Caco-2 (cell line): ENCODE results near the gene MRPS24. TPM values are rescaled to one million over a fixed set of nuclear protein-coding genes. Genes with fewer than 3 reads are reported as not detected.
"Not testable (repeated sequence)": the region's sequence is repeated elsewhere in the genome, so short reads cannot be mapped to it uniquely, and the experiment has no call there.

ENCODE experiments used
- BruUV-seq: library from RNA; stranded (reverse); fragments of 400-500 nt; replicated peaks from 2 replicates; lab custom pipeline; 2021; lab: Mats Ljungman, UMichigan
- CTCF ChIA-PET: fragments of 300-600 bp; sonication (Branson Sonifier 250); formaldehyde crosslinking; loops from one replicate; lab custom pipeline; 2022; ENCODE audit warnings: antibody characterized with exemption; lab: Charles Lee
- POLR2A ChIA-PET: fragments of 300-600 bp; sonication (Branson Sonifier 250); formaldehyde crosslinking; loops from one replicate; lab custom pipeline; 2022; ENCODE audit warnings: antibody characterized with exemption; lab: Charles Lee
- DNase-seq, 2 experiments: peaks; one replicate each; pipeline versions ENCODE4 v3.0.0 to v3.0.0-alpha.2; 2020 to 2022
- H3K27me3 ChIP-seq: replicated peaks from 2 replicates; pipeline ENCODE4 v1.6.0; 2011; ENCODE audit warnings: low read length; ENCODE audit not compliant: control insufficient read depth, insufficient read depth
- H3K36me3 ChIP-seq: 2 replicates; pipeline ENCODE4 v1.5.1; 2011; ENCODE audit warnings: low read length; ENCODE audit not compliant: control insufficient read depth, insufficient read depth
- H3K4me1 ChIP-seq: fragments of 250-450 bp; sonication (Bioruptor Pico); 2 replicates; pipeline ENCODE4 v1.5.1; 2020; ENCODE audit warnings: mild to moderate bottlenecking
- H3K4me3 ChIP-seq: 2 replicates; pipeline ENCODE4 v1.5.1; 2011; ENCODE audit warnings: low read depth, mild to moderate bottlenecking, control low read depth, low read length
- H3K9me3 ChIP-seq: fragments of 250-450 bp; sonication (Bioruptor Pico); 2 replicates; pipeline ENCODE4 v1.5.1; 2020; ENCODE audit warnings: mild to moderate bottlenecking, moderate library complexity
- H3K27ac Mint-ChIP-seq: one replicate; pipeline ENCODE4 v1.8.0; 2022; ENCODE audit warnings: mixed read lengths; ENCODE audit not compliant: unreplicated experiment
- H3K27me3 Mint-ChIP-seq: one replicate; pipeline ENCODE4 v1.8.0; 2022; ENCODE audit warnings: mixed read lengths; ENCODE audit not compliant: insufficient read depth, unreplicated experiment
- H3K36me3 Mint-ChIP-seq: one replicate; pipeline ENCODE4 v1.8.0; 2022; ENCODE audit warnings: mild to moderate bottlenecking, mixed read lengths; ENCODE audit not compliant: insufficient read depth, unreplicated experiment
- H3K4me1 Mint-ChIP-seq: one replicate; pipeline ENCODE4 v1.8.0; 2022; ENCODE audit warnings: low read depth, mixed read lengths; ENCODE audit not compliant: unreplicated experiment
- H3K4me3 Mint-ChIP-seq: one replicate; pipeline ENCODE4 v1.8.0; 2022; ENCODE audit warnings: mild to moderate bottlenecking, moderate library complexity, mixed read lengths; ENCODE audit not compliant: unreplicated experiment
- H3K9me3 Mint-ChIP-seq: one replicate; pipeline ENCODE4 v1.8.0; 2022; ENCODE audit warnings: mixed read lengths; ENCODE audit not compliant: unreplicated experiment
- CTCF ChIP-seq, 2 experiments: fragments of 200-600 bp in 1 of 2; IDR thresholded peaks; 1 replicate in 1 of 2; 2 replicates in 1 of 2; pipeline versions ENCODE4 v1.5.1 to v1.8.0; 2011 to 2022; ENCODE audit warnings: antibody characterized with exemption in 1 of 2, control low read depth in 1 of 2, inconsistent platforms in 1 of 2, low read depth in 1 of 2, low read length in 1 of 2, mild to moderate bottlenecking in 1 of 2, moderate library complexity in 1 of 2; ENCODE audit not compliant: insufficient read depth in 1 of 2, severe bottlenecking in 1 of 2, unreplicated experiment in 1 of 2
- intact Hi-C: fragments of 100-400 bp; cut with micrococcal nuclease; formaldehyde crosslinking; loops from one replicate; pipeline ENCODE4 v1.10.0; 2022; ENCODE audit not compliant: unreplicated experiment
- total RNA-seq: library from RNA; stranded (reverse); gene quantifications from 2 replicates; pipeline ENCODE4 v1.2.3, GENCODE V29; 2022

The MRPS24 gene
- total RNA-seq, 1 experiment from 2014 or later, result 150 TPM

GRCh38 chr7:43823941-43824340 is 45.4 kb downstream of the MRPS24 start:
- intact Hi-C loops, result no loop called here
- Histone ChIP-seq H3K4me3 (no peak overlapping the region), H3K9me3 (no peaks in the 10 kb centered on the region), H3K27me3 (no peaks in the 10 kb centered on the region), H3K4me1 (peaks cover 8% of the 10 kb centered on the region), H3K36me3 (no peaks in the 10 kb centered on the region)
- Mint-ChIP-seq H3K27ac (no peak overlapping the region), H3K36me3 (no peaks in the 10 kb centered on the region), H3K9me3 (no peaks in the 10 kb centered on the region), H3K4me3 (no peak overlapping the region), H3K27me3 (no peaks in the 10 kb centered on the region), H3K4me1 (peaks cover 12% of the 10 kb centered on the region)
- no peak for DNase-seq
- no peak for TF ChIP-seq CTCF (IDR thresholded peaks at IDR 0.05; ENCODE audit: insufficient read depth in 1 of 2, low read depth in 1 of 2, low read length in 1 of 2, severe bottlenecking in 1 of 2, unreplicated experiment in 1 of 2)
- POLR2A ChIA-PET, result no interaction called here
- CTCF ChIA-PET, result no interaction called here
- no TSS peak for BruUV-seq

- H3K27me3 Mint-ChIP-seq, H3K4me3 Mint-ChIP-seq, CTCF ChIA-PET, H3K9me3 Mint-ChIP-seq, H3K36me3 ChIP-seq, H3K27ac Mint-ChIP-seq, H3K4me3 ChIP-seq, H3K9me3 ChIP-seq, BruUV-seq, intact Hi-C loops, POLR2A ChIA-PET, H3K27me3 ChIP-seq, H3K4me1 ChIP-seq, H3K36me3 Mint-ChIP-seq, DNase-seq: not testable (repeated sequence)
- H3K4me1 Mint-ChIP-seq, result peaks cover 12% of the 10 kb centered on the region
Observed at GRCh38 chr7:43823425-43823824, 45.9 kb downstream of the MRPS24 start.

Other genes with a start within 250 kb of the MRPS24 start
- gene COA1, start 140.0 kb downstream of the MRPS24 start, total RNA-seq, result 93.4 and 94.7 TPM in 2 replicates
- 19.1 and 27.9 TPM in 2 replicates for gene BLVRA, start 110.8 kb downstream of the MRPS24 start, total RNA-seq
- gene URGCP, start 37.1 kb upstream of the MRPS24 start, total RNA-seq, result 35.2 and 36.0 TPM in 2 replicates
- gene UBE2D4, start 56.9 kb upstream of the MRPS24 start, total RNA-seq, result 12.7 and 15.4 TPM in 2 replicates
- gene SPDYE1, start 128.4 kb upstream of the MRPS24 start, total RNA-seq, result not detected in 2 replicates
- 83.2 and 85.5 TPM in 2 replicates for gene DBNL, start 175.2 kb upstream of the MRPS24 start, total RNA-seq
- not detected in 2 replicates for gene PGAM2, start 196.1 kb upstream of the MRPS24 start, total RNA-seq
- 18.3 and 19.5 TPM in 2 replicates for gene POLM, start 213.0 kb upstream of the MRPS24 start, total RNA-seq
- 0.54 TPM in 1 of 2 replicates, not detected in the other for gene AEBP1, start 234.8 kb upstream of the MRPS24 start, total RNA-seq